Sigmoid colon (tissue), 7 donors: ENCODE results near the gene HPS6. TPM values are rescaled to one million over a fixed set of nuclear protein-coding genes. Genes with fewer than 3 reads are reported as not detected.

Experiments
- DNase-seq: peaks from one replicate; pipeline ENCODE4 v3.0.0-alpha.2; 2019
- H3K27ac ChIP-seq, 4 donors: fragments of 200-600 bp; sonication (generic); one replicate each; pipeline ENCODE4 v1.5.1; 2016 to 2019; ENCODE audit warnings: mild to moderate bottlenecking in 1 of 4
- H3K27me3 ChIP-seq, 3 donors: fragments of 200-600 bp; sonication (generic); one replicate each; pipeline ENCODE4 v1.5.1; 2019; ENCODE audit warnings: mild to moderate bottlenecking in 1 of 3
- H3K36me3 ChIP-seq, 4 donors: fragments of 200-600 bp; sonication (generic); one replicate each; pipeline ENCODE4 v1.5.1; 2016 to 2019
- H3K4me1 ChIP-seq, 4 donors: fragments of 200-600 bp; sonication (generic); one replicate each; pipeline ENCODE4 v1.5.1; 2017 to 2019
- H3K4me3 ChIP-seq, 4 donors: fragments of 200-600 bp; sonication (generic); one replicate each; pipeline ENCODE4 v1.5.1; 2017 to 2019; ENCODE audit warnings: mild to moderate bottlenecking in 2 of 4, moderate library complexity in 1 of 4
- H3K9me3 ChIP-seq, 4 donors: fragments of 200-600 bp in 3 of 4; sonication (generic) in 3 of 4; one replicate each; pipeline versions ENCODE4 v1.5.1 to v1.6.1; 2013 to 2019
- EP300 ChIP-seq, 4 donors: sonication (generic); formaldehyde crosslinking; IDR thresholded peaks; one replicate each; pipeline ENCODE4 v1.6.1; 2017; ENCODE audit warnings: antibody characterized with exemption in 4 of 4
- POLR2A ChIP-seq, 2 donors: fragments of 450-650 bp; IDR thresholded peaks; one replicate each; pipeline ENCODE4 v1.6.1; 2016; ENCODE audit warnings: antibody characterized with exemption in 2 of 2, mild to moderate bottlenecking in 2 of 2, moderate library complexity in 2 of 2
- POLR2AphosphoS5 ChIP-seq, 4 donors: sonication (generic); formaldehyde crosslinking; IDR thresholded peaks; one replicate each; pipeline ENCODE4 v1.6.1; 2017; ENCODE audit warnings: antibody characterized with exemption in 4 of 4
- WGBS, 2 donors: extraction: QIAGEN DNeasy Blood & Tissue Kit; methylation state at CpG; one replicate each; pipeline ENCODE4 v1.1.7; 2013; 5-methylcytosine and 5-hydroxymethylcytosine counted together
- intact Hi-C: fragments of 100-400 bp; cut with DNase I; formaldehyde crosslinking; loops from one replicate; pipeline ENCODE4 v1.15.1; 2023
- polyA plus RNA-seq, 3 donors: library from polyadenylated mRNA; stranded (reverse); fragments of 200-250 nt; gene quantifications; one replicate each; pipeline ENCODE4 v1.2.3, GENCODE V29; 2013
- total RNA-seq, 4 donors: library from RNA; depleted of rRNA; stranded (reverse); fragments of >200 nt; gene quantifications; one replicate each; pipeline ENCODE4 v1.1.0, GENCODE V29; 2016
- TF ChIP-seq, protein P1 (sequence below), 4 experiments: fragments of 450-650 bp in 3 of 4; fragments of 200-600 bp in 1 of 4; IDR thresholded peaks; one replicate each; pipeline ENCODE4 v1.5.1; 2016 to 2019; ENCODE audit warnings: antibody characterized with exemption in 4 of 4, mild to moderate bottlenecking in 3 of 4, moderate library complexity in 2 of 4
- donor health status: healthy with polysubstance abuse.
- donor health status: Bipolar disorder and iron deficiency.
- donor health status: healthy.

HPS6 gene
- total and polyA plus RNA-seq, 7 donors = 9.0 to 18.9 (median 13.4) TPM

DNA sequence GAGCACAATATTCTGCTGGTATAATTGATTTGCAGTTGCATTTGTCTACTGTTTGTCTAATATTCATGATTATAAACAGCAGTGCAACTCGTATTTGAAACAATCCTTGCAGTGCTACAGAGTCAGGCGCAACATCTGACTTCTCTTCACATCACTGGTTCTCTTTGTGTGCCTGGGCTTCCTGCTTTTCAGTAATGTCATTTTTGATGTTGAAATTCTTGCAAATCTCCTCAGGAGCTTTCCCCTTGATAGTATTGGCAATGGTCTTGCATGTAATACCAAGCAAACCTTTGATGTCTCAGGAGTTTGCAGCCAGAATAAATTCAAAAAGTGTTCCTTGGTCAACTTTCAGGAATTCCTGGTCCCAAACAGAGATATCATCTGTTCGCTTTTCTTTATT lies 20.2 kb downstream of the HPS6 start:
- TF ChIP-seq POLR2AphosphoS5 (IDR thresholded peaks at IDR 0.05) = no peak
- no peak for TF ChIP-seq POLR2A (IDR thresholded peaks at IDR 0.05)
- TF ChIP-seq EP300 (IDR thresholded peaks at IDR 0.05) = no peak
- TF ChIP-seq, protein P1, sequence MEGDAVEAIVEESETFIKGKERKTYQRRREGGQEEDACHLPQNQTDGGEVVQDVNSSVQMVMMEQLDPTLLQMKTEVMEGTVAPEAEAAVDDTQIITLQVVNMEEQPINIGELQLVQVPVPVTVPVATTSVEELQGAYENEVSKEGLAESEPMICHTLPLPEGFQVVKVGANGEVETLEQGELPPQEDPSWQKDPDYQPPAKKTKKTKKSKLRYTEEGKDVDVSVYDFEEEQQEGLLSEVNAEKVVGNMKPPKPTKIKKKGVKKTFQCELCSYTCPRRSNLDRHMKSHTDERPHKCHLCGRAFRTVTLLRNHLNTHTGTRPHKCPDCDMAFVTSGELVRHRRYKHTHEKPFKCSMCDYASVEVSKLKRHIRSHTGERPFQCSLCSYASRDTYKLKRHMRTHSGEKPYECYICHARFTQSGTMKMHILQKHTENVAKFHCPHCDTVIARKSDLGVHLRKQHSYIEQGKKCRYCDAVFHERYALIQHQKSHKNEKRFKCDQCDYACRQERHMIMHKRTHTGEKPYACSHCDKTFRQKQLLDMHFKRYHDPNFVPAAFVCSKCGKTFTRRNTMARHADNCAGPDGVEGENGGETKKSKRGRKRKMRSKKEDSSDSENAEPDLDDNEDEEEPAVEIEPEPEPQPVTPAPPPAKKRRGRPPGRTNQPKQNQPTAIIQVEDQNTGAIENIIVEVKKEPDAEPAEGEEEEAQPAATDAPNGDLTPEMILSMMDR (IDR thresholded peaks at IDR 0.05) = no peak
- intact Hi-C loops = no loop called here
- H3K36me3 ChIP-seq = no peaks in the 10 kb centered on the region
- no peak overlapping the region for H3K27ac ChIP-seq
- no peaks in the 10 kb centered on the region for H3K27me3 ChIP-seq
- no peak overlapping the region for H3K4me3 ChIP-seq
- H3K4me1 ChIP-seq = no peaks in the 10 kb centered on the region
- DNase-seq = no peak
- no peaks in the 10 kb centered on the region for H3K9me3 ChIP-seq
- 91 to 93% methylated on average over 3 of the region's 3 CpGs for WGBS, 2 donors

DNA sequence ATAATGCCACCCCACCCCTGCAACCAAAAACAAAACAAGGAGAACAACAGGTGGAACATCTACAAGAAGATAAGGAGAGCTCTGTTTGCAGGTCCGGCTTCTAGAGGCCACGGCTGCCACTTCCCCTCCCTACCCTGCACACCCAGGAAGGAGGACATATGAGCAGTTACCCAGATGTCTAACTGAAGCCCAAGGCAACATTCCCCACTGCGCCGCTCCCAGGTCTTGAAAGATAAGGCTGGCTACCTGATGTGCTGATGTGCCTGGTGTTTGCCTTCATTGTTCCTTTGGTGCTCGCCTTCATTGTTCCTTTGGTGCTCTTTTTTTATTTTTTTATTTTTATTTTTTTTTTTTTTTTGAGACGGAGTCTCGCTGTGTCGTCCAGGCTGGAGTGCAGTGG lies 21.0 kb downstream of the HPS6 start:
- Histone ChIP-seq H3K4me1 (no peaks in the 10 kb centered on the region), H3K27ac (no peak overlapping the region), H3K9me3 (no peaks in the 10 kb centered on the region), H3K4me3 (no peak overlapping the region), H3K27me3 (no peaks in the 10 kb centered on the region), H3K36me3 (no peaks in the 10 kb centered on the region)
- intact Hi-C loops = no loop called here
- WGBS, 2 donors = 95 to 96% methylated on average over 8 of the region's 8 CpGs
- DNase-seq = no peak
- no peak for TF ChIP-seq POLR2AphosphoS5 (IDR thresholded peaks at IDR 0.05)

DNA sequence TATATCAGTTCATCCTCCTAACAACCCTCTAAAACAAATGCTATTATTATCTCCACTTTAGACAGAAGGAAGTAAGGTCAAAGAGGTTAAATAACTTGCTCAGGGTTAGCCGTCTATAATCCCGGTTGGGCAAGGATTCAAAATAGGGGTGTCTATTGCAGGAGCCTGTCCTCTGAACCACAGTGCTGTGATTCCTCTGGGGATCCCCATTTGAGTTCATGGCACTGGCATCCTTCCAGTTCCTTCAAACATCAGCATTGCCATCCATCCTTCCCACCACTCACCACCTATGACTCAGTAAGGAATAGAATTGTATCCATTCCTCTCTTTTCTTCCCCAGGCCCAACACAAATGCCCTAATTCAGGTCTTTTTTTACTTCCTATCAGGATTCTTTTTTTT lies 25.6 kb downstream of the HPS6 start:
- Histone ChIP-seq H3K27ac (no peak overlapping the region), H3K9me3 (no peaks in the 10 kb centered on the region), H3K4me1 (no peaks in the 10 kb centered on the region), H3K36me3 (no peaks in the 10 kb centered on the region), H3K27me3 (no peaks in the 10 kb centered on the region), H3K4me3 (no peak overlapping the region)
- no peak for DNase-seq
- no peak for TF ChIP-seq POLR2A (IDR thresholded peaks at IDR 0.05)
- TF ChIP-seq, protein P1 (IDR thresholded peaks at IDR 0.05) = no peak
- TF ChIP-seq EP300 (IDR thresholded peaks at IDR 0.05) = no peak
- no peak for TF ChIP-seq POLR2AphosphoS5 (IDR thresholded peaks at IDR 0.05)
- 68 to 82% methylated on average over 2 of the region's 2 CpGs for WGBS, 2 donors
- intact Hi-C loops = no loop called here

DNA sequence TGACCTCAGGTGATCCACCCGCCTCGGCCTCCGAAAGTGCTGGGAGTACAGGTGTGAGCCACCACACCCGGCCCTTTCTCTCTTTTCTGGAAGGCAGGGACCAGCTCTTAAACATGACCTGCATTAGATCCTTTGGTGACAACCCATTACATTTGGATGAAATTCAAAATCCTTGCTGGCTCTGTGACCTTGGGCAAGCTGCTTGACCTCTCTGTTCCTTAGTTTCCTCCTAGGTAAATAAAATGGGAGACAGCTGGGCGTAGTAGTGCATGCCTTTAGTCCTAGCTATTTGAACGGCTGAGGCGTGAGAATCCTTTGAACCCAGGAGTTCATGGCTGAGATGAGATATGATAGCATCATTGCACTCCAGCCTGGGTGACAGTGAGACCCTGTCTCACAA lies 31.3 kb downstream of the HPS6 start:
- no peak for DNase-seq
- intact Hi-C loops = no loop called here
- TF ChIP-seq POLR2A (IDR thresholded peaks at IDR 0.05) (no peak), POLR2AphosphoS5 (IDR thresholded peaks at IDR 0.05) (no peak), EP300 (IDR thresholded peaks at IDR 0.05) (no peak)
- TF ChIP-seq, protein P1 (IDR thresholded peaks at IDR 0.05) = no peak
- Histone ChIP-seq H3K36me3 (no peaks in the 10 kb centered on the region), H3K4me3 (no peak overlapping the region), H3K27me3 (no peaks in the 10 kb centered on the region), H3K4me1 (no peaks in the 10 kb centered on the region), H3K27ac (no peak overlapping the region), H3K9me3 (no peaks in the 10 kb centered on the region)
- 94% methylated on average over 7 of the region's 7 CpGs for WGBS, 2 donors

DNA sequence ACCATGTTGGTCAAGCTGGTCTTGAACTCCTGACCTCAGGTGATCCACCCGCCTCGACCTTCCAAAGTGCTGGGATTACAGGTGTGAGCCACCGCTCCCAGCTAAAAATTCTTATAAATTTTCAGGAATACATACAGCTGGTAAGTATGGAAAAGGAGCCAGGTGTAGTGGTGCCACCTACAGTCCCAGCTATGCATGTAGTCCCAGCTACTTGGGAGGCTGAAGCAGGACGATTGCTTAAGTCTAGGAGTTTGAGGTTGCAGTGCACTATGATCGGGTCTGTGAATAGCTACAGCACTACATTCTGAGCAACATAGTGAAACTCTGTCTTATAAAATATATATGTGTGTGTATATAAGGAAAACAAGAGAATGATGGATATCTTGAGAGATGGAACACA lies 36.0 kb downstream of the HPS6 start:
- Histone ChIP-seq H3K27ac (no peak overlapping the region), H3K4me3 (no peak overlapping the region), H3K27me3 (no peaks in the 10 kb centered on the region), H3K36me3 (no peaks in the 10 kb centered on the region), H3K9me3 (no peaks in the 10 kb centered on the region), H3K4me1 (no peaks in the 10 kb centered on the region)
- 76 to 91% methylated on average over 5 of the region's 5 CpGs for WGBS, 2 donors
- DNase-seq = no peak
- intact Hi-C loops = no loop called here
- TF ChIP-seq POLR2A (IDR thresholded peaks at IDR 0.05) = no peak
- no peak for TF ChIP-seq POLR2AphosphoS5 (IDR thresholded peaks at IDR 0.05)
- TF ChIP-seq, protein P1 (IDR thresholded peaks at IDR 0.05) = no peak
- no peak for TF ChIP-seq EP300 (IDR thresholded peaks at IDR 0.05)
